ENCODE data around the gene CSNK2B. TPM values are rescaled to one million over a fixed set of nuclear protein-coding genes. Genes with fewer than 3 reads are reported as not detected.
A peak's percentile ranks its signal among the peaks of the same experiment; 100 is the strongest.

Gene CSNK2B
- total RNA-seq, 1 experiment from 2014 or later, result 219 TPM

DNA sequence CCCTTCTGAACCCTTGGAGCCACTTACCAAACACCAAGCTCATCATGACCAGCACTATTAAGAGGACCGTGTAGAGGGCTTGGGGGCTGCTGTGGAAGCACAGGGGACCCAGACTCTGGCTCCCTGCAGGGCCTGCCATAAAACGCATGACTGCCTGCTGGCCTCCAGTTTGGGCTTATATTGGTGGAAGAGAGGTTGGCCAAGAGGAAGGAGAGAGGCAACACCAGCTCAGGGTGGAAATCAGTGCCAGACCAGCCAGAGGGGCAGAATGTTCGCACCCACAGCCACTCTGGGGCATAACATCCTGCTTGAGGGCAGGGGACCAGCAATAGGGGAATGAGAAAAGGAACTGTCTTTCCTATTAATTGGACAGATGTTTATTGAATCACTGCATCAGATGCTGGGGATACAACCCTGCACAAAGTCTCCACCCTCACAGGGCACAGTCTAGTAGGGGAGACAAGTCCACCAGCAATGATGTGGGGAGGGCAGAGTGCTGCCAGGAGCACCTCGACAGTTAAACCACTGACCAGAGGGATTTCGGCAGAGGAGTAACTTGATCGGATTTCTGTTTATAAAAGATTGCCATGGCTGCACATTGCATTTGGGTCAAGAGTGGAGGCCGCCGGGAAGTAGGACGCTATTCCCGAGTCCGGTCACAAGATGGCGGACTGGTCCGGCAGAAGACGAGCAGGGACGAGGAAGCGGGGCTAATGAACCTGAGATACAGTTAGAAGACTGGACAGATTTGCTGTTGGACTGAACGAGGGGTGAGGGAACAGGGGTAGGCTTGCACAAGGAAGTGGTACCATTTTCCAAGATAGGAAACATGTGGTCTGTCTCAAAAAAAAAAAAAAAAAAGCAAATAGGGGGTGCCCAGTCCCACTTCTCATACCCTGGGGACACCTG is 14.6 kb downstream of the CSNK2B start, which contains the start of gene LY6G5C:
TSS of gene LY6G5C (minus strand) at position 842 of the 909 bp plus-strand sequence. CDS start at position 148, 694 bp downstream.
- in situ Hi-C loops (cut with HindIII; ENCODE audit: low pct_unique_long_range_greater_than_20kb, low sequenced_read_pairs), result no loop called here
- H3K27me3 ChIP-seq (ENCODE audit: control insufficient read depth, insufficient read depth, low read length), result no peaks in the 10 kb centered on the region
- H3K4me3 ChIP-seq (ENCODE audit: low read depth in 2 of 2, low read length in 2 of 2), result no peak within 1 kb of the TSS; a peak in 1 of 4 replicates
- no peak within 1 kb of the TSS; the same call in 1 of the 2 replicates for H3K27ac ChIP-seq (ENCODE audit: low read length)
- no peaks in the 10 kb centered on the region for H3K36me3 ChIP-seq (ENCODE audit: control insufficient read depth, insufficient read depth, low read length)
- BruUV-seq (replicated peaks), result no TSS peak
- CTCF ChIA-PET, result interaction anchor here (0.5 to 0.6 kb wide), 2 partner anchors 13 to 257 kb away, joined by 3 to 6 read pairs; no protein-coding TSS in a partner anchor
- POLR2A ChIA-PET, result interaction anchor here (0.7 kb wide), 1 partner anchor 61 kb away, joined by 11 read pairs; no protein-coding TSS in a partner anchor
- no peaks in the 10 kb centered on the region for H3K9me3 ChIP-seq (ENCODE audit: control insufficient read depth, insufficient read depth, low read depth, low read length)
- DNase-seq (ENCODE audit: low read depth, low spot score) (peak; percentile 30), ATAC-seq (peak; percentile 92)
- H3K4me1 ChIP-seq (ENCODE audit: control insufficient read depth, insufficient read depth, low read length), result peaks cover 4% of the 10 kb centered on the region; the same call in 1 of the 2 replicates
- no peak for TF ChIP-seq TCF7L2 (IDR thresholded peaks at IDR 0.05; ENCODE audit: low read depth, low read length)
- no peak for TF ChIP-seq POLR2AphosphoS5 (IDR thresholded peaks at IDR 0.05; ENCODE audit: low read depth, low read length)
- TF ChIP-seq REST (IDR thresholded peaks at IDR 0.05; ENCODE audit: insufficient read depth in 1 of 2, low read depth in 2 of 2, low read length in 1 of 2), result no peak
- TF ChIP-seq, protein P1, sequence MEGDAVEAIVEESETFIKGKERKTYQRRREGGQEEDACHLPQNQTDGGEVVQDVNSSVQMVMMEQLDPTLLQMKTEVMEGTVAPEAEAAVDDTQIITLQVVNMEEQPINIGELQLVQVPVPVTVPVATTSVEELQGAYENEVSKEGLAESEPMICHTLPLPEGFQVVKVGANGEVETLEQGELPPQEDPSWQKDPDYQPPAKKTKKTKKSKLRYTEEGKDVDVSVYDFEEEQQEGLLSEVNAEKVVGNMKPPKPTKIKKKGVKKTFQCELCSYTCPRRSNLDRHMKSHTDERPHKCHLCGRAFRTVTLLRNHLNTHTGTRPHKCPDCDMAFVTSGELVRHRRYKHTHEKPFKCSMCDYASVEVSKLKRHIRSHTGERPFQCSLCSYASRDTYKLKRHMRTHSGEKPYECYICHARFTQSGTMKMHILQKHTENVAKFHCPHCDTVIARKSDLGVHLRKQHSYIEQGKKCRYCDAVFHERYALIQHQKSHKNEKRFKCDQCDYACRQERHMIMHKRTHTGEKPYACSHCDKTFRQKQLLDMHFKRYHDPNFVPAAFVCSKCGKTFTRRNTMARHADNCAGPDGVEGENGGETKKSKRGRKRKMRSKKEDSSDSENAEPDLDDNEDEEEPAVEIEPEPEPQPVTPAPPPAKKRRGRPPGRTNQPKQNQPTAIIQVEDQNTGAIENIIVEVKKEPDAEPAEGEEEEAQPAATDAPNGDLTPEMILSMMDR (IDR thresholded peaks at IDR 0.05), result peak; percentile 86
- intact Hi-C loops (cut with micrococcal nuclease; ENCODE audit: unreplicated experiment), result loop anchor here (5.0 kb wide), 2 partner anchors 92 to 152 kb away; no protein-coding TSS in a partner anchor

DNA sequence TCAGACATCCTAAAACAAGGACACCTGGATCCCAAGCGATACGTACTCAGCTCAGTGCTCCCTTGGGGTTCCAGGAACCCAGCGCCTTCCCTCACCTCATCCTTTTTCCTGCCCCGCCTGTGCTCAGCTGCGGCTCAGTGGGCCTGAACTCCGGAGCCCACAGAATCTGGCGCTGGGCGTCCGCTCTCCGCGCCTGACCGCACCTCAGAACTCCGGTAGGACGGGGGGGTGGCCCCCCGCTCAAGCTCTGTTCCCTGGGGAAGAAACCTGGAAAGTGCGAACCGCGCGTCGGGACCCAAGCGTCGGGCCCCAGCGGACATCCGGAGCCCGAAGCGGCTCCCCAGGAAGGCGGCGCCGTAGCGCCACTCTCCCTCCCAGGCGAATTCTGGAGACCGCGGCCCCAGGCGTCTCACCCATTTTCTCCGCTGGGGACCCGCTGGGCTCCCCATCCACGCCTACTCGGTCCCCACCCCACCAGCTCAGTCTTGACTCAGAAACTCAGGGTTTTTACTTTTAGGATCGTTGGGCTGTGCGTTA is 15.3 kb downstream of the CSNK2B start:
- intact Hi-C loops (cut with micrococcal nuclease; ENCODE audit: unreplicated experiment), result loop anchor here (5.0 kb wide), 2 partner anchors 91 to 151 kb away; no protein-coding TSS in a partner anchor
- in situ Hi-C loops (cut with HindIII; ENCODE audit: low pct_unique_long_range_greater_than_20kb, low sequenced_read_pairs), result no loop called here
- DNase-seq (ENCODE audit: low read depth, low spot score) (no peak), ATAC-seq (no peak)
- H3K4me1 ChIP-seq (ENCODE audit: control insufficient read depth, insufficient read depth, low read length), result peaks cover 4% of the 10 kb centered on the region; the same call in 1 of the 2 replicates
- TF ChIP-seq TCF7L2 (IDR thresholded peaks at IDR 0.05; ENCODE audit: low read depth, low read length) (no peak), POLR2AphosphoS5 (IDR thresholded peaks at IDR 0.05; ENCODE audit: low read depth, low read length) (no peak), SIN3A (IDR thresholded peaks at IDR 0.05; ENCODE audit: borderline replicate concordance, insufficient read depth, low read depth, low read length) (no peak), REST (IDR thresholded peaks at IDR 0.05; ENCODE audit: insufficient read depth in 1 of 2, low read depth in 2 of 2, low read length in 1 of 2) (no peak)
- TF ChIP-seq, protein P1 (IDR thresholded peaks at IDR 0.05), result no peak
- ChIA-PET POLR2A (interaction anchor here (0.7 kb wide), 2 partner anchors 61 to 115 kb away, joined by 4 to 11 read pairs; no protein-coding TSS in a partner anchor), CTCF (interaction anchor here (0.6 kb wide), 1 partner anchor 13 kb away, joined by 3 read pairs; no protein-coding TSS in a partner anchor)
- H3K27ac ChIP-seq (ENCODE audit: low read length), result no peak overlapping the region
- H3K27me3 ChIP-seq (ENCODE audit: control insufficient read depth, insufficient read depth, low read length), result no peaks in the 10 kb centered on the region
- no peaks in the 10 kb centered on the region for H3K36me3 ChIP-seq (ENCODE audit: control insufficient read depth, insufficient read depth, low read length)
- no peak overlapping the region for H3K4me3 ChIP-seq (ENCODE audit: low read depth in 2 of 2, low read length in 2 of 2)
- no TSS peak for BruUV-seq (replicated peaks)
- no peaks in the 10 kb centered on the region for H3K9me3 ChIP-seq (ENCODE audit: control insufficient read depth, insufficient read depth, low read depth, low read length)

Data from Panc1 (cell line).